GM13976 (cell line): ENCODE results near the gene TGM2.

ENCODE experiments used
- DNase-seq: peaks from one replicate; pipeline ENCODE4 v3.0.0; 2012; ENCODE audit warnings: low spot score
- in situ Hi-C: fragments of 300-500 bp; cut with MboI; formaldehyde crosslinking; loops from one replicate; pipeline ENCODE4 v1.12.0; 2022; ENCODE audit warnings: low sequenced_read_pairs, mixed read lengths, inconsistent platforms; ENCODE audit not compliant: unreplicated experiment
- TF ChIP-seq, protein P1 (sequence below): IDR thresholded peaks from 2 replicates; pipeline ENCODE4 v1.5.1; 2012; ENCODE audit warnings: borderline replicate concordance, mild to moderate bottlenecking; ENCODE audit not compliant: insufficient read depth; ENCODE audit errors: extremely low read depth, missing control alignments, control extremely low read depth

TGM2 gene

GRCh38 chr20:38153401-38153800 lies 11.7 kb downstream of the TGM2 start:
- DNase-seq: no peak

DNA sequence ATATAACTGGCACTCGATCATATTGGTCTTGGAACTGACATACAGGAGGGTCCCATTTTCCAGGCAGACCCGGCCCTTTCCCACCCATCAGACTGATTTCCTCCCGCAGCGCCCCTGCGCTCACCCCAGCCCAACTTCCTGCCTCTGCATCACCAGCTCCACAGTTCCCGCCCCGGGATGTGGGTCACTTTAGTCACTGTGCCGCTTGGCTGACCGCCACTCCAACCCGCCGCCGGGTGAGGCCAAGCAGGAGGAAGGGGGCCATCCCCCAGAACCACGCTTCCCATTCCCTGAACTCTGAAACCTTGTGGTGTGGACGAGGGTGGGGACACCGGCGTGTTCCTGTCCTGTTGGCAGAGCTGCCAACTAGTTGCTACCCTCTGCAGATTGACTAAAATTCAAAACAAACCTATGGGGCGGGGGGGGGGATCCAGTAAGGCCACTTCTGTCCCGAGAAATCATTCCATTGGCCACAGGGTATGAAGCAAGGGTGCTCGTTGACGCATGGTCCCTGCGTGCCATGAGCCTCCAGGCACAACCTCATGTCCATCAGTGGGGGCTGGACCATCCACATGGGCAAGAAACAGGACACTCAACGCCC lies 12.3 kb downstream of the TGM2 start:
- TF ChIP-seq, protein P1, sequence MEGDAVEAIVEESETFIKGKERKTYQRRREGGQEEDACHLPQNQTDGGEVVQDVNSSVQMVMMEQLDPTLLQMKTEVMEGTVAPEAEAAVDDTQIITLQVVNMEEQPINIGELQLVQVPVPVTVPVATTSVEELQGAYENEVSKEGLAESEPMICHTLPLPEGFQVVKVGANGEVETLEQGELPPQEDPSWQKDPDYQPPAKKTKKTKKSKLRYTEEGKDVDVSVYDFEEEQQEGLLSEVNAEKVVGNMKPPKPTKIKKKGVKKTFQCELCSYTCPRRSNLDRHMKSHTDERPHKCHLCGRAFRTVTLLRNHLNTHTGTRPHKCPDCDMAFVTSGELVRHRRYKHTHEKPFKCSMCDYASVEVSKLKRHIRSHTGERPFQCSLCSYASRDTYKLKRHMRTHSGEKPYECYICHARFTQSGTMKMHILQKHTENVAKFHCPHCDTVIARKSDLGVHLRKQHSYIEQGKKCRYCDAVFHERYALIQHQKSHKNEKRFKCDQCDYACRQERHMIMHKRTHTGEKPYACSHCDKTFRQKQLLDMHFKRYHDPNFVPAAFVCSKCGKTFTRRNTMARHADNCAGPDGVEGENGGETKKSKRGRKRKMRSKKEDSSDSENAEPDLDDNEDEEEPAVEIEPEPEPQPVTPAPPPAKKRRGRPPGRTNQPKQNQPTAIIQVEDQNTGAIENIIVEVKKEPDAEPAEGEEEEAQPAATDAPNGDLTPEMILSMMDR: no peak
- in situ Hi-C loops: no loop called here
- no peak for DNase-seq

More at GRCh38 chr20:38153401-38153800, 11.7 kb downstream of the TGM2 start:
- in situ Hi-C loops: no loop called here
- TF ChIP-seq, protein P1: no peak

- in situ Hi-C loops: no loop called here
- DNase-seq: peak; percentile 85
- TF ChIP-seq, protein P1: no peak
Observed at GRCh38 chr20:38152175-38152620, 12.9 kb downstream of the TGM2 start.

DNA sequence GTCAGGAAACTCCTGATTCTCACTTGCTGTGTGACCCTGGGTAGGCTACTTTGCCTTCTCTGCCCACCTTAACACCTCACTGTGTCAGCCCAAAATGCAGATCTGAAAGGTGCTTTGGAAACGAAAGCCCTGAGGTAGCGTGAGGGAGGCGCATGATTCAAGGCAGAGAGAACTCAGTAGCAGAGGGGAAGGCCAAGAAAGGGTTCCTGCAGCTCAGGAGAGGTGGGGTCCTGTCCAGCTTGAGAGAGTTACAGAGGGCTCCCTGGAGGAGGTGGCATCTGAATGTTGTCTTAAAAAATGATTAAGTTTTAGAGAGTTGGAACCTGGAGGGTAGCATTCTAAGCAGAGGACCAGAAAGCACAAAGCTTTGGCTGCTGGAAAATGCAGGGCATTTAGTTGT lies 13.6 kb downstream of the TGM2 start:
- no peak for DNase-seq

GRCh38 chr20:38150335-38151170 lies 14.5 kb downstream of the TGM2 start:
- TF ChIP-seq, protein P1: no peak
- in situ Hi-C loops: no loop called here
- no peak for DNase-seq

More for the DNA sequence above, 13.6 kb downstream of the TGM2 start:
- in situ Hi-C loops: no loop called here
- TF ChIP-seq, protein P1: no peak

DNA sequence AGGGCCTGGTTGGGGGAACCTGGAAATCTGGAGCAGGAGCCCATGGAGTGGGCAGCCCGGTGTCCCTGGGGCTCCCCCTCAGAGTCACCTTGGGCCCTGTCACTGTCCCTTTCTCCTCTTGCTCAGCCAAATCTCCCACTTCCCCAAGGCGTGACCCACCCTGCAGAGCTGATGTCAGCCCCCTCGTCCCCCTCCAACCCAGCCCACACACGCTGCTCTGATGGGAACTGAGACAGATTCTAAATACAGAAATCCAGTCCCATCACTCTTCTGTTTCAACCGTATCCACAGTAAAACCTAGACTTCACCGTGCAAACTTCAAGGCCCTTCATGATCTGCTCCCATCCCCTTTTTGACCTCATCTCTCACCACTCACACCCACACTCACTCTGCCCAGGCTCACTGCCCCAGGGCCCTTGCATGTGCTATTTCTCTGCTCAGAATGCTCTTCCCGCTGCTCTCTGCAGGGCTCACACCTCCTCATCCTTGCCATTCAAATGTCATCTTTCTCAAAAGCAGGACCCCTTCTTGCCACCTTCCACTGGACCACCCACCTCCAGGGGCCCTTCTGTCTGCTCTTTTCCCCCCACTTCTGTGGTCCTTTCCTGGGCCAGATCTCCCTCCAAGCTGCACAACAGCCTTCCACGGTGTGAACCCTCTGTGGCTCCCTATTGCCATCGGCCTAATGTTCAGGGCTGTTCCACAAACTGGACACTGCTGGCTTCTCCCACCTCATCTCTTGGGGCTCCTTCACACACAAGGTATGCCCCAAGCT lies 16.6 kb downstream of the TGM2 start:
- in situ Hi-C loops: no loop called here

More for the DNA sequence above, 16.6 kb downstream of the TGM2 start:
- no peak for DNase-seq
- TF ChIP-seq, protein P1: no peak
